CD4-positive, alpha-beta T cell treated with Interleukin-10 for 1 hour (primary cell): ENCODE data around the gene NDEL1.

ENCODE experiments used
- DNase-seq: peaks from one replicate; pipeline ENCODE4 v3.0.0-alpha.2; 2020

NDEL1 gene

DNA sequence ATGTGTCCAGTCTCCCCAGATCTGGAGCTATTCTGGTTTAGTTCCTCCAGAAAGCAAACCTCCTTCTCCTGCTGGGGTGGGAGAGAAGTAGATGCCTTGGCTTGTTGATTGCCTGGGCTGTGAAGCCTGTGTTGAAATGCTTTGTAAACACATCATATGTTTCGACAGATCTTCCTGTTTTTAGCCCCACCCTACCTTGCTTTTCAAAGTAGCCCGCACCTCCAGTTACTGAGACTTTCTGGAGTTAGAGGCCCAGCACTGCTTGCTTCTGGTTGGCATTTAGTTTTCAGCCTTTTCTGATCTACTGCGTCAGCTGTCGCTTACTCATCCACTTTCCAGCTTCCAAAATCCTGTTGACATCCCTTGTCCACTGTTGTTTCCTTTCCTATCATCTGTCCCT is 17.9 kb upstream of the NDEL1 start:
- DNase-seq, result no peak

- no peak for DNase-seq
Observed at GRCh38 chr17:8418471-8418870, 17.2 kb upstream of the NDEL1 start.

GRCh38 chr17:8419305-8419704 is 16.4 kb upstream of the NDEL1 start:
- no peak for DNase-seq

- no peak for DNase-seq
Observed at GRCh38 chr17:8420041-8420934, 15.4 kb upstream of the NDEL1 start.

DNA sequence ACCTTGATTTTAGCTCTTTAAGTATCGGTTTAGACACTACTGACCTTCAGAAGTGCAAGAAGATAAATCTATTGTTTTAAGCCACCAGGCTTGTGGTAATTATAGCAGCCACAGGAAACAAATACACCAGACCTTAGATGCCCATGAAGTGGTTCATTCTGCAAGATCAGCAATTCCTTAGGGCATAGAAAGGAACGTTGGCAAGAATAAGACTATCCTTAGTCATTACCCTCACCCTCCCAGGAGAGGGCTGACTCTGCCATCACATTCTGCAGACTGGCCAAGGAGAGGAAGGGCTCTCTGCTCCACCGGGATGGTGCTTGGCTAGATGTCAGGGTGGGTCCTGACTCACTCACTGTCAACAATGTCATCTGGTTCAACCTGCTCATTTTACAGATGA is 14.1 kb upstream of the NDEL1 start:
- DNase-seq, result no peak

DNA sequence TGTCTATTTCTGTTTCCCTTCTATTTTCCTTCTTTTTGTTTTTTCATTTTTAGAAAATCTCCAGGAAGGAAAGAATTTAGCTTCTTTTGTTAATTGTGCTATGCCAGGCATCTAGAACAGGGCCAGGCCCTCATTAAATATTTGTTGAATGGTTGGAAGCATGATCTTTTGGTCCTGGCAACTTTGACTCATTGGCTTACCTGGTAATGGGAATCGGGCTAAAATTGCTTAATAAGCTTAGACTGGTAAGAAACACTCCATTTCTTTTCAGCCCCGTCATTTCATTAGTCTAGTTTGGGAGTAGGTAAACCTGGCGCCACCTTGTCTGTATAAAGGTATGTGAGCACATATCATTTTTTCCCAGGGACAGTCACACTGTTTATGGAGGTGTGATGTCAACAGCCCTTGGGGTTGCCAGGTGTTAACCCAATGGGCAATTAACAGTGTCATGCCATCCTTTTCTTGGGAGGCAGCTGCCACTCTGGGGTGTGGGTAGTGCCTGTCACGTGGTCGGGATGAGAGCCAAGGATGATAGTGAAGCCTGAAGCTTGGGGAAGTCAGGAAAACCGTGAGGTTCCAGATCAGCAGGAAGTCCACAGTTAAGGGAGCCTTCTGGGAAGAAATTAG is 9.5 kb upstream of the NDEL1 start:
- no peak for DNase-seq

DNA sequence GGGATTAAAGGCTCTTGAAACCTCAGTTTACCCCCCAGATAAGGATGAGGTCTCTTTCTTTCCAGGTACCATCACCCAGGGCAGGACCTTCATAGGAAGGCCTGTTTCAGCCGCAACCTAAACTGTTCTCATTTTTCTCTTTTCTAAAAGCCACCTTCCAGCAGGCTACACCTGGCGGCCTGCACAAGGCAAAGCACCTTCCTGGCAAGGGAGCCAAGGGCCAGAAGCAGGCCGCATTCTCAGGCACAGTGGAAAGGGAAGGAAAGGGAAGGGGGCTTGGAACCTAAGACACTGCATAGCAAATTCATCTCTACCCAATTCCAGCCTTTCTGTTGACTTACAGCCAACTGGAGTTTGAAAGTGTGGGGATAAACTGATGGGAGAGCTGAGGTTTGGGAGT is 8.9 kb upstream of the NDEL1 start:
- no peak for DNase-seq

- DNase-seq, result no peak
Observed at GRCh38 chr17:8430966-8431365, 4.7 kb upstream of the NDEL1 start.

- DNase-seq, result peak; percentile 64
Observed at GRCh38 chr17:8436169-8436843, 622 bp downstream of the NDEL1 start.

DNA sequence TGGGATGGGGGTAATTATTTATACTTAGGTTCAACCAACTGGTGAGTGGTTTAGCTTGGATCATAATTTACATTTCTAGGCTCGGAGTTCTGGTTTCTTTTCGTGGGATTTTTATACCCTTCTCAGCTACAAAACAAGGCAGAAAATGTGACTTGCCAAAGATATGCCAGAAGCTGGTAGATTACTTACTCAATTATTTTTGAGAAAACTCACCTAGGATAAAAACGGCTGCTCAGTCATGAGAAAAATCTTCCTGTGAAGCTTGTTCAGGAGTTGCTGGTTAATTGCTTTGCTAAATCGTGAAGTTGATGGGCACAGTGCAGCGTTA is 1.1 kb downstream of the NDEL1 start:
- no peak for DNase-seq

DNA sequence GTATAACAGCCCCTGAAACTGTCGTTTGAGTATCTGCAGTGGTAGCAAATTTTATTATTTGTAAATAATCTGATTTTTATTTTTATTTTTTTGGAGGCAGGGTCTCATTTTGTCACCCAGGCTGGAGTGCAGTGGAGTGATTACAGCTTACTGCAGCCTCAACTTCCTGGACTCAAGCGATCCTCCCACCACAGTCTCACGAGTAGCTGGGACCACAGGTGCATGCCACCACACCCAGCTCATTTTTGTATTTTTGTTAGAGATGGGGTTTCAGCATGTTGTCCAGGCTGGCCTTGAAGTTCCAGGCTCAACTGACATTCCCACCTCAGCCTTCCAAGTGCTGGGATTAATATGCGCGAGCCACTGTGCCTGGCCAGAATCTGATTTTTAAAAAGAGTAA is 2.8 kb downstream of the NDEL1 start:
- DNase-seq, result peak; percentile 18

GRCh38 chr17:8439681-8440080 is 4.0 kb downstream of the NDEL1 start:
- DNase-seq, result no peak

DNA sequence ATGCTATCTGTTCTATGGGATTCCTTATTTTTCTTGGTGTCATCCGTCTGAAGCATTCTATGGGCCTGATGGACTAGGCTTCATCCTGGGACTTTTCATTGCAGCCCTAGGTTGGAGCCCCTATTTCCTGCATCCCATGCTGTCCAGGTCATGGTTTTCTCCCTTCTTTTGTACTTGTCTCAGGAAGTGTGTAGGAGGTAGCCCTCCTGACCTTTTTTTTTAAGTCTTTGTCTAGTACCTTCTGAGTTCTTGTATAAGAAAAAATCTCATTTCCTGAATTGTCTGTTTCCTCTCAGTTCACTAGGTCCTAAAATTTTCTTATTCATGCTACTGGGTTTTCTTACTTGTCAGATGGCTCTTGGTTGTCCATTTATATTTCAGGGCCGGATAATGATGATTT is 6.0 kb downstream of the NDEL1 start:
- no peak for DNase-seq

DNA sequence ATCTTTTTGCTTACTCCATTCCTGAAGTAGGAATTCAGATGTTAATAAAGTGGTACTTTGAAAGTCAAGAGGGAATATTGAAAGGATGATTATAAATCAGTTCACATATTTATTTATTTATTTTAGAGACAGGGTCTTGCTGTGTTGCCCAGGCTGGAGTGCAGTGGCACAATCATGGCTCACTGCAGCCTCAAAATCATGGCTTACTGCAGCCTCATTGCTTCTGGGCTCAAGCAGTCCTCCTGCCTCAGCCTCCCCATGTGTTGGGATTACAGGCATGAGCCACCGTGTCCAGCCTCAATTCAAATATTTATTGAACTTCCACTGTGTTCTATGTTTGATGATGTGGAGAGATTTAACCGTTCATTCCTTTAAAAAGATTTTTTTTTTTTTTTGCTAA is 6.6 kb downstream of the NDEL1 start:
- no peak for DNase-seq

DNA sequence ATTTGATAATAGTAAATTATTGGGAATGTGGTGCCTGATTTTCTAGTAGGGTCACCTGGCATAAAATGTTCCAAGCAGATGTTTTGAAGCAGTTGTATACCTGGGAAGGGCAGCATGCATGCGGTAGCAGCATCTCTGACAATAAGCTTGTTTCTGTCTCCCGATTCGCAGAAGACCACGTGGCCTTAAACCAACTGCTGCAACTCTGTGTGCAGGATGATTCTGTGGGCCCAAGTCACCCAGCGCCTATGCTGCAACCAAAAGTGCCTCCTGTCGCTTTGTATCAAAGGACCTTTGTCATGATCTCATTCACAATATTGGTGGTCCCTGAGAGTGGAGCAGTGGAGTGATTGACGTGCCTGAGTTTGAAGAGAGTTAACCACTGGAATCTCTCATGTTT is 8.1 kb downstream of the NDEL1 start:
- DNase-seq, result no peak

GRCh38 chr17:8444494-8444893 is 8.8 kb downstream of the NDEL1 start:
- no peak for DNase-seq

- DNase-seq, result no peak
Observed at GRCh38 chr17:8445536-8445935, 9.9 kb downstream of the NDEL1 start.

GRCh38 chr17:8447799-8448198 is 12.1 kb downstream of the NDEL1 start:
- DNase-seq, result no peak

- DNase-seq, result no peak
Observed at GRCh38 chr17:8448310-8448709, 12.6 kb downstream of the NDEL1 start.

DNA sequence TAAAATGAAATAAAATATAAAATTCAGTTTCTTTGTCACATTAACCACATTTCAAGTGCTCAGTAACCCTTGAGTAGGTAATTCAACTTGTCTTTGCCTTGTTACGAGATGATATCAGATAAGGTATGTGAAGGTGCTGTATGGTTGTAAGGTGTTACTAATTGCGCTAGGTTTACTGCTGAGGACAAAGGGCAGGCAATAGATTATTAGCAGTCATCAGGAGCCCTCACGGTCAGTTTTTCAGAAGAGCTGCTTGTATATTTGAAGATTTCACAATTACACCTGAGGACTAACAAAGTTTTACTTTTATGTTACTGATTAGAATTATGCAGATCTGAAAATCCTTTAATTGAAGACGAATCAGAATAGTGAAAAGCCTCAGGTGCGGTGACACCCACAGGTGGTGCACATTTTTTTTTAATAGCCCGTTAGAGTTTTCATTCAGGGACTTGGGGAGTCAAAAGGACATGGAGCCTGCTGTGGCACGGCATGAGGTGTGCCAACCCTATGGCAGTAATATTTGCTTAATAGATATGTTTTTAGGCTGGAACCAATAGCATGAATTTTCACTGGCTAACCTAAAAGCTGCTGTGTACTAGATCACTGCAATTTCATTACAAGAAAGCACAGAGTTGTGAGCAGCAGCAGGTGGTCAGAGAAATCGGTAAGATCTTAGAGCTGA is 16.4 kb downstream of the NDEL1 start:
- DNase-seq, result no peak

DNA sequence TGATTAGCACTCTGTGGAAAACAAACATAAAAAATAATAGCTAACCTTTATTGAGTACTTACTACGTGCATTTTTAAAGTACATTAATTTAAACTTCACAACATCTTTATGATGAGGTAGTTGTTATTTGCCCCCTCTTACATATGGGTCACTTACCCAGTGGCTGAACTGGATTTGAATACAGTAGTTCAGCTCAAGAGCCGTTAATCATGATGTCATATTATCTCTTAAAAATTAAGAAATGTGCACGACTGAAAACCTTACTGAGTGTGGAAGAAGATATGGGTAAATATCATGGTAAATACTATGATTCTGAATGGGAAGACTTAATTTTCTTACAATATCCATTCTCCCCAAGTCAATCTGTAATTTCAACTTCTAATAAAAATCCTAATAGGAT is 17.6 kb downstream of the NDEL1 start:
- no peak for DNase-seq

GRCh38 chr17:8455665-8456209 is 20.1 kb downstream of the NDEL1 start:
- DNase-seq, result no peak

GRCh38 chr17:8458128-8458527 is 22.4 kb downstream of the NDEL1 start:
- no peak for DNase-seq
